Dendritic cell treated with granulocyte-macrophage colony-stimulating factor and Interleukin-4, amounts not matched to agents 40 ng/mL and 50 ng/mL, for 4 days (primary cell): ENCODE measurements around the gene MAB21L4.

ENCODE experiments used
- H3K27ac Mint-ChIP-seq: one replicate; pipeline ENCODE4 v1.8.0; 2022; ENCODE audit warnings: mild to moderate bottlenecking, mixed read lengths
- H3K27me3 Mint-ChIP-seq: one replicate; pipeline ENCODE4 v1.8.0; 2022; ENCODE audit warnings: mild to moderate bottlenecking, mixed read lengths
- H3K36me3 Mint-ChIP-seq: one replicate; pipeline ENCODE4 v1.8.0; 2022; ENCODE audit warnings: low read depth, mixed read lengths
- H3K4me1 Mint-ChIP-seq: one replicate; pipeline ENCODE4 v1.8.0; 2022; ENCODE audit warnings: low read depth, mixed read lengths
- H3K4me3 Mint-ChIP-seq: one replicate; pipeline ENCODE4 v1.8.0; 2022; ENCODE audit warnings: mild to moderate bottlenecking, moderate library complexity, mixed read lengths
- H3K9me3 Mint-ChIP-seq: one replicate; pipeline ENCODE4 v1.8.0; 2022; ENCODE audit warnings: mixed read lengths
- intact Hi-C: fragments of 100-400 bp; cut with micrococcal nuclease; formaldehyde crosslinking; loops from one replicate; pipeline ENCODE4 v1.15.0; 2022

Gene MAB21L4

DNA sequence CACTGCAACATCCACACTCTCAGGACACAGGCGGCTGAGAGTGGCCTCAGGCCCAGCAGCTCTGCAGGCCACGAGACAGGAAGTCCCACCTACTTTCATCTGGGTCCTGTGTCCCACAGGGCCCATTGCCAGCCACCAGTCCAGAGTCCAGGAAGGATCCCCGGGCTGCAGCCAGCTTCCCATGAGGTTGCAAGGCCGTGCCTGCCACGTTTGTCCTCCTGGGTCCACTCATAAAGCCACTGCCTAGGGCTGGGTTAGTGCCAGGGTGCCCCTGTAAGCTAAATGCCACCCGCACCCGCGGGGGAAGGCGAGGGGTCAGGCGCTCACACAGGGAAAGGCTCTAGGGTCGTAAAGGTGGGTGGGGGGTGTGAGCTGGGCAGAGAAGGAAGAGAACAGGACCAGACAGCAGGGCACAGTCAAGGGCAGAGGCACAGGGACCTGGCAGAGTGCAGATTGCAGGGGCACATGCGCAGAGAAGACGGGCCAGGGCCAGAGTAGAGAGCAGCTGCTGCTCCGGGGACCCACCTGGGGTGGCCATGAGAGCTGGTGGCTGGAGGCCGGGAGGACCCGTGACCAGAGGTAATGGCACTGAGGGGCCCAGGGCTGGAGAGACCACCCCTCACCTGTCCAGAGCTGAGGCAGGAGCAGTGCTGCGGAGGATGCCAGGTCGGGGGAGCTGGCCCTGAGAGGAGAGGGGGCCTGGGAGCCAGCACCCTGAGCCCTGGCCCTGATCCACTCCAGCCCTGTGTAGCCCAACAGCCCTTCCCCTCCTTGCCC is 19.3 kb downstream of the MAB21L4 start:
- no peaks in the 10 kb centered on the region for H3K4me1 Mint-ChIP-seq
- no peaks in the 10 kb centered on the region for H3K9me3 Mint-ChIP-seq
- no peaks in the 10 kb centered on the region for H3K27me3 Mint-ChIP-seq
- no peaks in the 10 kb centered on the region for H3K36me3 Mint-ChIP-seq
- no peak overlapping the region for H3K4me3 Mint-ChIP-seq
- no peak overlapping the region for H3K27ac Mint-ChIP-seq
- intact Hi-C loops, result no loop called here

DNA sequence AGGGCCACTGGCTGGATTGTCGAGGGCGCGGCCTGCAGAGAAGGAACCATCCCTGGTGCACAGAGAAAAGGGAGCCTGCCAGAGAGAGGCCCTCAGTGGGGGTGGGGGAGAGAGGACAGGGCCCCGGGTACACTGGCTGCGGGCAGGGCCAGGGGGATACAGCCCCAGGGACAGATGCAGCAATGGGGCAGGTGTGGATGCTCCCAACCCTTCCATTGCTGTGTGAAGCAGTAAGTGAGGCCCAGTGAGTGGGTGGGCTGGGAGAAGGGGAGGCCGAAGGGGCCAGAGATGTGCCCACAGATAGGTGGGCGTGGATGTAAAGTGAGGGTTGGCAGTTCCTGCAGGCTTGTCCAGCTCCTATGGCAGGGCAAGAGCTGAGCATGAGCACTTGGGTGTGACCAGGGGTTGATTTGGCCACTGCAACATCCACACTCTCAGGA is 19.9 kb downstream of the MAB21L4 start:
- no peaks in the 10 kb centered on the region for H3K27me3 Mint-ChIP-seq

DNA sequence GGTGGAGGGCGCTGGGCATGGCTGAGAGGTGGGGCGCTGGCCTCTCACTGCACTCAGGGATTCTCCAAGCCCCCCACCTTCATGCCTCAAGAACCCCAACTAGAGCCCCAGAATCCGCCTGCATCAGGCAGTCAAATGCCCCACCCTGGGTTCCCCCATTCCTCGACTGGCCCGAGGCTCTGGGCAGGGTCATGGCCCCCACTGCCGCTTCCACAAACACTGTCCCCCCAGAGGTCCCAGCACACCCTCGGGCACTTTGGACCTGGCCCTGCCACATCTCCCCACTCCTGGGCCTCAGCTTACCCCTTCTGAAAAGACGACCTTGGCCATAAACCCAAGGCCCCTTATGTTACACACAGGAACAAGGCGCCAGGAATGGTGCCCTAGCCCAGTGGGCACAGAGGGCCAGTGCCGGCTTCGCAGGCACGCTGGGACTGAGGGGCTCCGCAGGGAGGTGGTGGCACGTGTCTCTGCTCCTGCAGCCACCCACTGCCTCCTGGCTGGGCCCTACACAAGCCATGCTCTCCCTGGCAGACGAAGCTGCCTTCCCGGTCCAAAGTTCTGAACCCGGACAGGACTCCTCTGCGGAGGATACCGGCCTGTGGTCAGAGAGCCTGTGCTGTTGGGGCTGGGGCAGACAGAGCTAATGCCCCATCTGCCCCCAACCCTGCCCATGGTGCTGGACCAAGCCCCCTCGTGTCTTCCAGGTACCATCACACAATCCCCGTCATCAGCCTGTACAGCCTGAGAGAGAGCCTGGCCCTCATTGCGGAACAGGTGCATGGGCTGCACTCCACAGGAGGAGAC is 20.5 kb downstream of the MAB21L4 start:
- Mint-ChIP-seq H3K27me3 (no peaks in the 10 kb centered on the region), H3K4me1 (no peaks in the 10 kb centered on the region), H3K4me3 (no peak overlapping the region), H3K9me3 (no peaks in the 10 kb centered on the region), H3K27ac (no peak overlapping the region), H3K36me3 (no peaks in the 10 kb centered on the region)
- intact Hi-C loops, result no loop called here

More for the DNA sequence above, 19.9 kb downstream of the MAB21L4 start:
- Mint-ChIP-seq H3K9me3 (no peaks in the 10 kb centered on the region), H3K27ac (no peak overlapping the region), H3K4me1 (no peaks in the 10 kb centered on the region), H3K4me3 (no peak overlapping the region), H3K36me3 (no peaks in the 10 kb centered on the region)
- intact Hi-C loops, result no loop called here

DNA sequence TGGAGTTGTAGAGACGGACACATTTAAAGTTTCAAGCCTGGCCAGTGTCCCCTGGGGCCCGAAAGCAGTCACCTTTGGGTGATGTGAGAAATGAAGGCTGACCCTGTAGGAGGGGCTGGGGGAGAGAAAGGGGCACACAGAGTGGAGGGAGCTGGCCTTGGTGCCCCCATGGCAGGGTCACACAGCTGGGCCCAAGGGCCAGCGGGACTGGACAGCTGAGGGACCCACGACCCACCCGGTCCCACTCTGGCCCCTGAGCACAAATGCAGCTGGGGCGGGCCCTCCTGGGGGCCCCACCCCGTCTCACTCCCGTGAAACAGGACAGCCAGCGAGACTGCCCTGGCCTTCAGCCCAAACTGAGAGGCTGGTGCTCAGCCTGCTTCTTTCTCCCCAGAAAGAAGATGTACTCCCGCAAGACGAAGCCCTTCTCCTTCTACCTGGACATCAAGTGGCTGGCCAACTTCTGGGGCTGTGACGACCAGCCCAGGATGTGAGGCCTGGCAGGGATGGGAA is 21.2 kb downstream of the MAB21L4 start:
- Mint-ChIP-seq H3K4me3 (no peak overlapping the region), H3K4me1 (no peaks in the 10 kb centered on the region), H3K36me3 (no peaks in the 10 kb centered on the region), H3K27ac (no peak overlapping the region), H3K9me3 (no peaks in the 10 kb centered on the region), H3K27me3 (no peaks in the 10 kb centered on the region)
- intact Hi-C loops, result no loop called here

DNA sequence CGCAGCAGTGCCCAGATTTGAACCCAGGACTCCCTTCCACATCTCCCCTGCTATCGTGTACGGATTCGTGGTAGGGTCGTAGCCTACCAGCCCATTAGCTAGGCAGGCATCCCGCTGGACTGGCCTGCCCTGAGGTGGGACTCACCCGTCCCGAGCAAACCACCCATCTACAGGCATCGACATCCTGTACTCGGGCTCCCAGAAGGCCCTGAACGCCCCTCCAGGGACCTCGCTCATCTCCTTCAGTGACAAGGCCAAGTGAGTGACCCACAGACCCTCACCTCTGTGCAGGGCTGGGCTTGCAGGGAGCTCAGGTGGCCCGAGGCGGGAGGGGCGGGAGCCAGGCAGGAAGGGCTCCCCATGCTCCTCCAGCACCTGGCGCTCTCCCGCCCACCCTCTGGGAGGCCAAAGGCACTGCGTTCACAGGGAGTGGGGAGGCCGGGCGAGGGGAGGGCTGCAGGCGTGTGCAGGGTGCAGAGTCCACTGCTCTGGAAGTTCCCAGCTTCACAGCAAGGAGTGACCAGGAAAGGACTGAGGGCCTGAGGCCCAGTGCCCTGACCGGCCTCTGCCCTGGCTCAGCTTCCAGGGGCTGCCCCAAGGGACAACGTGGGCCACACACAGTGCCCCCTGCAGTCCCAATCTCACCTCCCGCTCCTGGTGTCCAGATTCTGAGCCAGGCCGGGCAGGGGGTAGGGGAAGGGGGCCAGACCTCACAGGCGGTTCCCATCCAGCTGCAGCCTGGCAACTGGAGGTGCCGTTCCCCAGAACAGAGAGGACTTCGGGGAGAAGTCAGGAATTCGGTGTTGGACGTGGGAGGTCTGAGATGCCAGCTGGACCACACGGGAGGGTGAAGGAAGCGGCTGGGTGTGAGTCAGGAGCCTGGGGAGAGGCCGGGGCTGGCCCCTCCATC is 21.9 kb downstream of the MAB21L4 start:
- Mint-ChIP-seq H3K27me3 (no peaks in the 10 kb centered on the region), H3K36me3 (no peaks in the 10 kb centered on the region), H3K4me1 (no peaks in the 10 kb centered on the region), H3K9me3 (no peaks in the 10 kb centered on the region), H3K27ac (no peak overlapping the region), H3K4me3 (no peak overlapping the region)
- intact Hi-C loops, result no loop called here

DNA sequence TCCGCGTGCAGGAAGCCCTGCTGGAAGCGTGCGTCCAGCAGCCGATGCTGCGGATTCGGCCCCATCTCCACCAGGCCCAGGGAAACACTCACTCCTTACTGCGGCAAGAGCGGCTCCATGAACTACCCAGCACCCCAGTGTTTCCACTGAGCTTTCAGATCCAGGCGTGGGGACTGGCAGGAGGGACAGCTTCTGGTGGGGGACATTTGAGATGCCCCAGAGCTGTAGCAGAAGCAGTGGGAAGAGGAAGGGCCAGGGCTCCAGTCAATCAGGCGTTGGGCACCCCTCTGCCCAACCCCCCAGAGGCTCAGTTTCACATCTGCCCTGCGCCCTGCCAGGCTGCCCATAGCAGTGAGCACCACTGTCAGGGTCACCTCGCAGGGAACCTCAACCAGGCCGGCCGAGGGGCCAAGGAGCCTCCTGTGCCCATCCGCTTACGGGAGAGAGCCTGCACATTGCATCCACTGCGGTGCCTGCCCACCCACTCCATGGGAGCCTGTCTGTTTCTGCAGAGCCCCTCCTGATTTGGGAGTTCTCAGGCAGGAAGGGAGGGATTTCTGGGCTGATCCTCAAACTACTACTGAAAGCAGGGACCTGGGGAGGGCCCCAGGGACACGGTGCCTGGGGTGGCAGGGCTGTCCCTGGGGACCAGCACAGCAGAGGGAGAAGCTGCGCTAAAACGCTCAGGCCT is 22.7 kb downstream of the MAB21L4 start:
- intact Hi-C loops, result no loop called here
- Mint-ChIP-seq H3K27ac (no peak overlapping the region), H3K4me1 (no peaks in the 10 kb centered on the region)

DNA sequence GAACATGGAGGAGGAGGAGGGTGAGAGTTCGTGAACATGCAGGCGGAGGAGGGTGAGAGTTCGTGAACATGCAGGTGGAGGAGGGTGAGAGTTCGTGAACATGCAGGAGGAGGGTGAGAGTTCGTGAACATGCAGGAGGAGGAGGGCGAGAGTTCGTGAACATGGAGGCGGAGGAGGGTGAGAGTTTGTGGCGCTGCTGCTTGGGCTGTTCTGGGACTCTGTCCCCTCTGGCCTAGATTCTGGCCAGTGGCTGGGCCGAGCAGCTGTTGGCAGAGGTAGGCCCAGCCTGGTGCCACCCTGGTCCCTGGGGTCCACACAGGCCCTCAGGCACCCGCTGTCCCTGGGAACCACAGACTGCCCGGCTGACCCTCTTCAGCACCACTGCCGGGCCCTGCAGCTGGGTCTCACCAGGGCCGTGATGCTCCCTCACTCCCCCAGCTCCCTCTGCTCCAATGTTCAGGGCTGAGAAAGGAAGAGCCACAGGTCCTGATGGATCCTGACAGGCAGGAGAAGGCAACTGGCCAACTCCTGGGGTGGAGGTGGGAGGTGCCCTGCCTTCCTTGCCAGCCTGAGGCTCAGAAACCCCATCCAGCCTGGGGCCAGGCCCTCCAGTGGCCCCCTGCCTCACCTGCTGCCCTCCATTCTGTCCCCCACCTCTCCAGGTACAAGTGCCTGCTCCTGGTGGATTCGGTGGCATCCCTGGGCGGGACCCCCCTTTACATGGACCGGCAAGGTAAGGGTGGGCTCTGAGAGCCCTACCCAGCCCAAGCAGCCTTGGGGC is 23.4 kb downstream of the MAB21L4 start:
- H3K4me3 Mint-ChIP-seq, result no peak overlapping the region
- intact Hi-C loops, result no loop called here

More for the DNA sequence above, 22.7 kb downstream of the MAB21L4 start:
- Mint-ChIP-seq H3K4me3 (no peak overlapping the region), H3K27me3 (no peaks in the 10 kb centered on the region), H3K9me3 (no peaks in the 10 kb centered on the region), H3K36me3 (no peaks in the 10 kb centered on the region)

DNA sequence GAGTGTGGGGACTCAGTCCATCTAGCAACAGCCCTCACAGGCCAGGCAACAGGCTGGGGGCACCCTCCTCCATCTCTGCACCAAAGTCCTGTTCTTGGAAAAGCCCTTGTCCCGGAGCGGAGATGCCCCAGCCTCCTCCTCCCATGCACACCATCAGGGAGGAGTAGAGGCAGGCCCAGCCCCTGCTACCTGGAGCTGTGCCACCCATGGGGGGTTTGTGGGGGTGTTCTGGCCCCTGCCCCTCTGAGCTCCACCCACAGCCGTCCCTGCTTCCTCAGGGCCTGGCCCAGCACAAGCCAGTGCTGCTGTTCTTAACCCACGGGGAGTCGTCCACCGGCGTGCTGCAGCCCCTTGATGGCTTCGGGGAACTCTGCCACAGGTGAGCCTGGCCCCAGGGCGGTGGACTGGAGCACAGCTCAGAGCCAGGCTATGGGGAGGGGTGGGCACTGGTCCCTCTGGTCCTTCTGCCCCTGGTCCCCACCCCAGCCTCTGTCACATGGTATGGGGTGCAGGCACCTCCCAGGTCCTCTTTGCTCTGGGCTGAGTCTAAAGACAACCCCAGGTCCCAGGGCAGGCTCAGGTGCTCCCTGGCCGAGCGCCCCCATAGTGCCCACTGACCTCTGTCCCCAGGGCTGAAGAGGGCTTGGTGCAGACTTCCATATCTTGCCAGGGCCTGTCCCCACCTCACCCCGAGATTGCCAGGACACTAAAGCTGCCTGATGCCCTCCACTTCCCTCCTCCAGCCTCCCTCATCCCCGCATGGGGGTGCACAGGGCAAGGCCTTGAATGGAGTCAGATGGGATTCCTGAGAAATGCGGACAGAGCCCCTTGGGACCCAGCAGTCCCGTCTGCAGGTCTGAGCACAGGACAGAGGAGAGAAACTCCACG is 24.6 kb downstream of the MAB21L4 start:
- Mint-ChIP-seq H3K36me3 (no peaks in the 10 kb centered on the region), H3K4me3 (no peak overlapping the region), H3K9me3 (no peaks in the 10 kb centered on the region), H3K4me1 (no peaks in the 10 kb centered on the region), H3K27me3 (no peaks in the 10 kb centered on the region), H3K27ac (no peak overlapping the region)
- intact Hi-C loops, result no loop called here

More for the DNA sequence above, 23.4 kb downstream of the MAB21L4 start:
- Mint-ChIP-seq H3K4me1 (no peaks in the 10 kb centered on the region), H3K9me3 (no peaks in the 10 kb centered on the region), H3K27me3 (no peaks in the 10 kb centered on the region), H3K27ac (no peak overlapping the region), H3K36me3 (no peaks in the 10 kb centered on the region)

DNA sequence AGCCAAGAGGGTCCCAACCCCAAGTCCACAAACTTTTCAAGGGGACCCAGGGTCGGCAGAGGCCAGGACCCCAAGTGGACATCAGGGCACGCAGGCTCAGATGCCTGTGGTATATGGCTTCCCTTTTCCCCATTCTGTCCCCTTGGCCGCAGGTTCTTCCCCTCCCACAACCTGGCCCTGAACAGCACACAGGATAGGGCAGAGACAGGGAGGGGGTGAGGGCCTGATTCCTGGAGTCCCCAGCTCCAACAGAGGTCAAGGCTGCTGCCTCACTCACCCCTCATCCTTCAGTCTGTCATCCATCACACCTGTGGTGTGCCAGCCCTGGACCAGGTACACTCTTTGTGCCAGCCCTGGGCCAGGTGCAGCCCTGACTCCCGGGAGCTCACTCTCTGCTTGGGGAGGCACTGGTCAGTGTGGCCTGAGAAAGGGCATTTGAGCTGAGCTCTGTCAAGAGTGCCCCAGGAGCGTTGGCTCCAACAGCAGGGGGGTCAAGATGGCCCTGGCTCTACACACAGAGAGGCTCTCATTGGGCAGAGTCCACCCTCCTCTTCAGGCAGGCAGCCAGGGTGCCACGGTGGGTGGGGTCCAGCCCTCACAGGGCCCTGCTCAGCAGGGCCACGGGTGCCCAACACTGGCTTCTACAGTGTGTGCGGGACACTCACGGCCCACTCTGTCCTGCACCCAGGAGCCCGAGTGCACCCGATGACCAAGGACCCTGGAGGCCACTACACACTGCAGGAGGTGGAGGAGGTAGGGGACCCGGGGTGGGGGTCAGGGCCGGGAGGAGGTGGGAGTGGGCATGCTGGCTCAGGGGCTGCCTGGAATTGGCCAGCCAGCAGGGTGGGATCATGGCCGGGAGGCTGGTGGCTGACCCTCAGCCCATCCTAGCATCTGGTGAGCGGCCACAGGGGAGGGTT is 25.7 kb downstream of the MAB21L4 start:
- Mint-ChIP-seq H3K27ac (no peak overlapping the region), H3K9me3 (no peaks in the 10 kb centered on the region), H3K4me1 (no peaks in the 10 kb centered on the region), H3K27me3 (no peaks in the 10 kb centered on the region), H3K36me3 (no peaks in the 10 kb centered on the region), H3K4me3 (no peak overlapping the region)
- intact Hi-C loops, result no loop called here

DNA sequence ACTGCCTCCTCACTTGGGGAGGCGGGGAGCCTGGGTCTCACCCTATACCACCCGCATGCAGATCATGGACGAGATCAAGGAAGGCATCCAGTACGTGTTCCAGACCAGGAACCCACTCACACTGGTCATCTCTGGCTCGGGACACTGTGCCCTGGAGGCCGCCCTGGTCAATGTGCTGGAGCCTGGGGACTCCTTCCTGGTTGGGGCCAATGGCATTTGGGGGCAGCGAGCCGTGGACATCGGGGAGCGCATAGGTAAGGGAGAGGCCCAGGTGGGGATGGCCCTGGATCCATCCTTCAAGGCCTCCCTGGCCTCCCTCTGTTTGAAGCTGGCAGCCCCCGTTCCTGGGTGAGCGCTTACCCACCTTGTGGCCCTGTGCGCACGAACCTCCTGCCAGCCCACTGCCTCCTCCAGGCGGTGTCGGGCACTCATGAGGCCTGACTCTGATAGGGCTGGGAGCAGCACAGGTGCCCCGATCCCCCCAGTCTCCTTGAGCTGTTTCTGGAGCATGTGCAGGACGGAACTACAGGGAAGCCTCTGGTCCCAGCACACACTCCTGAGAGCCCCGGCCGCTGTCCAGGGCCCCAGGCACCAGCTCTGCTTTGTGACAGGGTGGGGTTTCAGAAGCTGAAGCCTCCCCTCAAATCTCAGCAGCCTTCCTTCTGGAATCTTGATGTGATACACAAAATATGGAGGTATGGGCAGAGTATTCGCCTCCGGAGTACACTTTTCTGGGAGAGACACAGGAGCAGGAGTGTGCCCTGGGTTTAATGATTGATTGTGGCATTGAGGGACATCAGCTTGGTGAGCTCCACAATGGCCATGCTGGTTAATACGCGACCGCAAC is 26.6 kb downstream of the MAB21L4 start:
- Mint-ChIP-seq H3K9me3 (no peaks in the 10 kb centered on the region), H3K4me1 (no peaks in the 10 kb centered on the region), H3K27me3 (peaks cover 2% of the 10 kb centered on the region), H3K4me3 (no peak overlapping the region), H3K27ac (no peak overlapping the region), H3K36me3 (no peaks in the 10 kb centered on the region)
- intact Hi-C loops, result no loop called here
